Glomerular visceral epithelial cell (primary cell): ENCODE measurements around the gene CTIF.

Experiments used
- DNase-seq: peaks from one replicate; pipeline ENCODE4 v3.0.0-alpha.2; 2016; ENCODE audit errors: extremely low spot score

Gene CTIF

DNA sequence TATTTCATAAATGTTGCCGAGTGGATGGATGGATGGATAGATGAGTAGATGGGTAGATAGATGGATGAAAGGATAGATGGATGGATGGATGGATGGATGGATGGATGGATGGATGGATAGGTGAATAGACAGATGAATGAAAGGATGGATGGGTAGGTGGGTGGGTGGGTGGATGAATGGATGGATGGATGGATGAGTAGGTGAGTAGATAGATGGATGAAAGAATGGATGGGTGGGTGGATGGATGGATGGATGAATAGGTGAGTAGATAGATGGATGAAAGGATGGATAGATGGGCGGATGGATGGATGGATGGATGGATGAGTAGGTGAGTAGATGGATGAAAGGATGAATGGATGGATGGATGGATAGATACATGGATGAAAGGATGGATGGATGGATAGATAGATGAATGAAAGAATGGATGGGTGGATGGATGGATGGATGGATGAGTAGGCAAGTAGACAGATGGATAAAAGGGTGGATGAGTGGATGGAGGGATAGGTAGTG is 307.6 kb downstream of the CTIF start:
- DNase-seq = no peak

DNA sequence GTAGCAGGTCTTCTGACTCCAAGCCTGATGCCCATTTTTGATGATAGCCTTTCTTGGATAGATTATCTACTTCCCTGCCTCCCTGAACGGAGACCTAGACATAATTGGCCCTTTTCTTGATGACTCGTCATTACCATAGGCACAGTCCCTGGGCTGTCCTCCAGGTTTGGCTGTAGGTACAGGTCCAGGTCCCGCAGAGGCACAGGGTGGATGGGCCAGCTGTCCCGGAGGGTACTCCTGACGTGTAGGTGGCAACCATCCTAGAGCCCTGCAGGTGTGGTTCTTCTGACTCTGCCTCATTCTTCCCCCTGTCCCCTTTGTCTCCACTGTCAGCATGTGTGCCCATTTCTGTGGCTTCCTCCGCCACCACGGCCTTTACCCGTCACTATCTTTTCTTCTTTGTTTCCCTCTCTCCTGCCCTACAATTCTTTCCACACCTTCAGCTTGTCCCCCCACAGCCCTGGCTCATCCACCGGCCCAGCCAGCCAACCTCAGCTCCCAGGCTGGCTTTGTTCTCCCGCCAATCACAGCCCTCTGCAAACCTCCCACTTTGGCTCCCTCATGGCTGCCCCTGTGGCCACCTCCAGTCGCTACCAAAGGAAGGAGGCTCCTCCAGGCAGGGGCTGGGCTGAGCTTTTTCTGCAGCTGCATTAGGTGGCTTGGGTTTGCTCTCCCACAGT is 309.1 kb downstream of the CTIF start:
- no peak for DNase-seq

DNA sequence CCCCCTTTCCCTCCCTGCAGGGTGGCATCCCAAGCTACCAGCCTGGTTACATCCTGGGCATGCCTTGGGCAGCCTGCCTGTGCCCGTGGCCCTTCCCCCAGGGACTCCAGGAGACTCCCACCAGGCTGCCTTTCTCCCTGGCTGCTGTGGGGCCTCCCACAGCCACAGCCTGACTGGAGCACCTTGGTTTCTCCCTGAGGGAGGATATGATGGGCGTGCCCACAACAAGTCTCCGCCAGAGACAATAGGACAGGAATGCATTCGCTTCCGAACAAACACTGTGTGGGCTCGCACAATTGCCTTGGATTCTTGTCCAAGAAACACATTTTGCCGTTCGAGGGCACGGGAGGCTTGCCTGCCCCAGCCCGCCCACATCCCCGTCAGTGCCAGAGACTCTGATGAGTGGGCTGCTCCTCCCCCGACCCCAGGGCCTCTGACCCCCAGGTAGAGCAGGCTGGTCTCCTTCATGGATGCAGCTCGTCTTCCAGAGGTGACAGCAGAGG is 309.9 kb downstream of the CTIF start:
- no peak for DNase-seq

DNA sequence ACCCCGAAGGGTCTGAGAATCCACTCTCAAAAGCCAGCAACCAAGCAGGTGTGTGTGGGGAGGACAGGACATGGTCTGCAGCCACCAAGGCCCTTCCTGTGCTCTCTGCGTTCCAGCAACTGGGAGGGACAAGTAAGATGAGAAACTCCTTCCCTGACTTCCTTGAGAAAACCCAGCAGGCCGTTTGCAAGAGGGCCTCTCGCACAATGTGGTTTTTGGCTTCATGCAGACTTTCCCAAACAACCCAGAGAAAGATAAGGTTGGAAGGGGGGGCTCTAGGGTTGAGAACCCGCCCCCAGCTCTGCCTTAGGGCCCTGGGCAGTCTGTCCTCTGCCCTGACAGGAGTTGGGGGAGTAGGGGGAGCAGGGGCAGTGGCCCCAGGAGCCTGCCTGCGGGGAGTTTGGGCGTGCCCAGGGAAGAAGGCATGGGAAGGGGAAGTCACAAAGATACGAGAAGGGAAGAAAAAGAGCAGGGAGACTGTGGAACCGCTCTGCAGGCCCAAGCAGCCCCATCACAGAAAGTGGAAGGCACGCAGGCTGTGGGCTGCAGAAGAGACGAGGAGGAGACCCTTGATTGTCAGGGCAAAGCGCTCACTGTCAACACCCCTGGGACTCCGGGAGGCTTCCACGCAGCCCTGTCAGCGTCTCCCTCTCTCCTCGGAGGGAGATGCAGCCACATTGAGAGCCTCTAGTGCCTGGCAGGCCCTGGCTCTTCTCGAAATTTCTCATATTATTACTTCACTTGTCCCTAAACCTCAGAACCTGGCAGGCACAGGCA is 312.2 kb downstream of the CTIF start:
- DNase-seq = no peak

- DNase-seq = no peak
Observed at GRCh38 chr18:48851599-48851960, 312.7 kb downstream of the CTIF start.

DNA sequence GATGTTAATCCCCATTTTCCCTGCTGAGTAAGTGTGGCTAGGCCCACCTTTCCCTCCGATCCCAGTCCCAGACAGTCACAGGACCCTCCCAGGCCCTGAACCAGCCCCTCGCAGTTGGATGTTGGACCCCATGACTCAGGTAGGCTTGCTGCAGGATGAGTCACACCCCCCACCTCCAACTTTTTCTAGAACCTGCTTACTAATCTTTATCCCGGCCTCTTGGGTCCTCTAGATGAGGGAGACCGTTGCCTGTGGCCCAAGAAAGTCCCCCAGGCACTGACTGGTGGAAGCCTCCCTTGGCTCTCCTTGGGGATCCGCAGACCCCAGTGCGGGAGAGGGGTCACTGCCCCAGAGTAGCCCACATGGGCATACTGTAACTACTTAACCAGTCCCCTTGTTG is 313.5 kb downstream of the CTIF start:
- no peak for DNase-seq

GRCh38 chr18:48852794-48853193 is 314.0 kb downstream of the CTIF start:
- no peak for DNase-seq

DNA sequence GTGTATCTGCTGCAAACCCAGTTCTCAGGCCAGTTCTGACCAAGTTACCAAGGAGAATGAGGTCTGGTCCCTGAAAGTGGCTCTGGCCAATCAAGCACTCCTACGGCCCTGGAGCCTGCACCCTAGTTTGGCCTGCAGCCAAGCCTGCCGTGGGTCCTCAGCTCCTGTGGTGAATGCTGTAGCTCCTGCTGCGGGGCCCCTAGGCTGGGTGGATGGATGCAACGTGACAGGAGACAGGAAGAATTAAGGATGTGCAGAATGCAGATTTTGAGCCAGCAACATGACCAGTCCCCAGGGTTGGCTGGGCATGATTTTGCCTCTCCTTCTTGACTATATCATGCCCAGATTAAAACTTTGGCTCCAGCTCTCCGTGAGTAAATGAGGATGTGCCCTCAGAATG is 314.8 kb downstream of the CTIF start:
- DNase-seq = no peak

DNA sequence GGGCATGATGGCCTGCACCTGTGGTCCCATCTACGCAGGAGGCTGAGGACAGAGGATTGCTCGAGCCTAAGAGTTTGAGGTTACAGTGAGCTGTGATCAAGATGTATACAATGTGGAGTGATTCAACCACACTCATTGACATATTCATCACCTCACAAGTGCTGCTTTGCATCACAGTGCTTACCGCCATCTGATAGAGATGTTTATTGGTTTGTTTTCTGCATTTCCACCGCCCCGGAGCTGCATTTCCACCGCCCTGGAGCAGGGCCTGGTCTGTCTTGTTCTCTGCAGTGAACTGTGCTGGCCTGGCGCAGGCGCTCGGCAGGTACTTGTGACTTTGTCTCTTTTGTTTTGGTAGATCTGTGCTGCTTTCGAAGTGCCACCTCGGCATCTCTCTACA is 315.9 kb downstream of the CTIF start:
- no peak for DNase-seq

- DNase-seq = no peak
Observed at GRCh38 chr18:48855422-48856377, 316.9 kb downstream of the CTIF start.

- no peak for DNase-seq
Observed at GRCh38 chr18:48857023-48857694, 318.3 kb downstream of the CTIF start.

GRCh38 chr18:48858676-48859075 is 319.8 kb downstream of the CTIF start:
- DNase-seq = no peak

DNA sequence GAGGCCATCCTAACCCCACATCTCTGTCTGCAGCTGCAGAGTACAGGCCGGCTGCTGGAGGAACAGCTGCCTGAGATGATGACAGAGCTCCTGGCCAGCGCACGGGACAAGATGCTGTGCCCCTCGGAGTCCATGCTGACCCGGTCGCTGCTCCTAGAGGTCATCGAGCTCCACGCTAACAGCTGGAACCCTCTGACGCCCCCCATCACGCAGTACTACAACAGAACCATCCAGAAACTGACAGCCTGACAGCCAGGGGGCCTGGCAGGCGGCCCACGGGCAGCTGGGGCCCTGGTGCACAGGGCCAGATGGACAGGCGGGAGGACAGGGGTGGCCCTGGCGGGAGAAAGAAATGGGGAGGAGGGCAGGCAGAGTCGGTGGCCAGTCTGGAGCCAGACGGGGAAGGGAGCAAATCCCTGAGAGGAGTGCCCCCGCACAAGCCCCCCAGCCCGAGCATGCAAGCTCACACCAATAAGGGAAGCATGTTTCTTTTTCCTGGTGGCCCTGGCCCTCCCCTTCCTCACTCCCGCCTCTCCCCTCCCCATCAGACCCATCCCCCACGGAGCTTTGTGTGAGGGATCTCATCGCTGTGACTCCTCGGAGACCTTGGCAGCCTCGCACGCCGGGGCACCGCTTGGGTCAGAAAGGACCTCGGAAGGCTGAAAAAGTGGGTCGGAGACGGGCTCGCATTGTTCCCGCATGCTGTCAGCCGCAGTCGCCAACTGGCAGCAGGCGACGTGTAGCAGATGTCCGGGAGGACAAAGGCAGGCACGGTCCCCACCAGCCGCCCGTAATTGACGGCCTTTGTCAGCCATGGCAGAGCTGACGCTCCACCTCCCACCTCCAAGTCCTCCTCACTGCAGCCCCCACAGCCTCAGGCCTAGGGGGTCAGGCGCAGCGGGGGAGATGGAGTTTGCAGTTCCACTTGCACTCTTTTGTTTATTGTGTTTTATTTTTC is 320.8 kb downstream of the CTIF start:
- DNase-seq = no peak

DNA sequence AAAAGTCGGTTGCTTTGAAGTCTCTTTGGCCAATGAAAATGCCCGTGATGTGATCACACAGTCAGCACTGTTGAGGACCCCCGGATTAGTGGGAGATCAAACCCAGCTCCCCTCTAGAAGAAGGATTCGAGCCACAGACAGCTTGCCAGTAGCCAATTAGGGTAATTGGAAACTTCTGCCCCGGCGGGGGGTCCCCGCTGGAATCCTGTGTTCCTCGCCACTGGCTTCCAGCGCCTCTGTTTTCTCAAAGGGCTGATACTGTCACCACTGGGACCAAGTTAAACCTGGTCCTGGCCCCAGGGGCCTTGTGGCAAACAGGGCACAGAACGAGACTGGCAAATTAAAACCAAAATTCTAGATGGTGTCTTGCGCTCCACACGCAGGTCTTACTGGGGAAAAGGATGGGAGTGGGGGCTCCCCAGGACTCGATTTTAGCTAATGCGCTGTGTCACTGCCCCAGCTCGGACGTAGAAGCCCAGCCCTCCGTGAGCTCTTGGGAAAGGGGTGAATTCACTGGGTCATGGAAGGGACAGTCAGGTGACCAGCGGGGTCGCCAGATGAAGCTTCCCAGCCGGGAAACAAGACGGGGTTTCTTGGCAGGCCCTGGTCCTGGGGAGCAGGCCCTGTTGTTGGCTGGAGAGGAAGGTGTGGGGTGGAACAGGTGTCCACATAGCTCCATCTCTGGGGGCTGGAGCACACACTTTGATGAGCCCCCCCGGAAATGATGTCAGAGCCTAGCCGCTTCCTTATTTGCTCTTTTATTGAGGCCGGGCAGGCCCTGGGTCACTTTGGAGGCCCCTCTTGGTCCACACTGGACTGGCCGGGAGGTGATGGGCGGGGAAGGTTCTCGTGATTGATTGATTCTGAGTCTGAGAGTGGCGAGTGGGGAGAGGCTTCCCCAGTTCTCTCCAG is 321.7 kb downstream of the CTIF start:
- no peak for DNase-seq

DNA sequence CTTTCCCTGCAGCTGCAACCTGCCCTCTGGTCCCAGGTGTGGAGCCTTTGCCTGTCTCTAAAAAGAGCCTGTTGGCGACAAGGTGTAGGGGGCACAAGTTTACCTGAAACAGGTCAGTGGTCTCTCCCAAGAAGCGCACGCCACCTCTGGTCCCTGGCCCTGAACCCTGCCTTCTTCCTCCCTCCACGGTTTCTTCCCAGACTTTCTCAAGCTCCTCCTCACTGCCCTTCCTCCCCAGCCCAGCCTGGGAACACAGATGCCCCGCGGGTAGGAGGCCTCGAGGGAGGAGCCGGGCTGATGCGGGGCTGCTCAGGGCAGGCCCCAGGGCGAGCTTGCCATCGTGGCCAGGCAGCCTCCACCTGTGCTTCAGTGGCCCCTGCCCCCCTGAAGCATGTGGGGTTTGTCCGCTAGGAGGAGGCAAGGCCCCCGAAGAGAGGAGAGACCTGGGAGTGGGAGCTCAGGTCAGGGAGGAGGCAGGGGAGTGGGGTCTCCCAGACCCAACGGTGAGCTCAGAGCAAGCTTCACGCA is 322.4 kb downstream of the CTIF start:
- no peak for DNase-seq

DNA sequence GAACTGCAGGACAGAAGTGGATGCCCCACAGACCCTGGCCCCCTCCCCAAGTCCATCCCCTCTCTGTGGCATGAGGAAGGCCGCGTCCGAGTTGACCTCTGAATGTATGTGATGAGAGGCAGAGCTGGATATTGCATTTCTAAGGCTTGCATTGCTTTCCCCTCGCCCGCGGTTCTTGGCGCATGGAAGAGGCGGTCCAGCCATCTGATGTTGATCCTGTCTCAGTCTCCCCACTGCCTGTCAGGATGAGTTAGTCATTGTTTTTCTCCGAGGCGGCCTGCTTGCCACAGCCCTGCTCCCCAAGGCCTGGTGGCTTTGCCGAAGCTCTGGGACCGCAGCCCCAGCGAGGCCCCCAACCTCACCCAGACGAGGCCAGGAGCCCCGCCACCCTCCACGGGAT is 323.3 kb downstream of the CTIF start:
- no peak for DNase-seq

- no peak for DNase-seq
Observed at GRCh38 chr18:48862678-48863270, 323.9 kb downstream of the CTIF start.

GRCh38 chr18:48863432-48864065 is 324.7 kb downstream of the CTIF start:
- no peak for DNase-seq
